GM19043 (cell line): Measurements from ENCODE around the gene ATG16L1.

ENCODE experiments used
- ATAC-seq: cut with Tn5 transposase; IDR thresholded peaks from one replicate; pipeline ENCODE4 v1.9.1; 2021; ENCODE audit warnings: low read depth; ENCODE audit not compliant: unreplicated experiment

Gene ATG16L1

DNA sequence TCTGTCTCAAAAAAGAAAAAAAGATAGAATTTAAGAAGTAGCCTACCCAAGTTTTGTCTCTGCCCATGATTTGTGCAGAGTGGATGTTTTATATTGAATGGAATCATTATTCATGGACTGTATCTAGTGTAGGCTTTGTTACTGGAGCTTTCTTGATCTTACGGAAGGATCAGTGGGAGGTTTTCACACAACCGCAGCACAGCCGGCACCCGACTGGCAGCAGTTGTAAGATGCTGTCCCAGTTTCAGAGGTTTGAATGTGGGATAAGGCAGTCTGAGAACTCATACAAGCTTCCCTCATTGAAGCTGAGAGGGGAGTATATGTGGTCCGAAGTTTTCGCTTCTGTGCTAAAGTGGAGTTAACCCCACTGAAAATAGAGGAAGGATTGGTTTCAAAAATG lies 36.4 kb downstream of the ATG16L1 start:
- ATAC-seq: no peak

DNA sequence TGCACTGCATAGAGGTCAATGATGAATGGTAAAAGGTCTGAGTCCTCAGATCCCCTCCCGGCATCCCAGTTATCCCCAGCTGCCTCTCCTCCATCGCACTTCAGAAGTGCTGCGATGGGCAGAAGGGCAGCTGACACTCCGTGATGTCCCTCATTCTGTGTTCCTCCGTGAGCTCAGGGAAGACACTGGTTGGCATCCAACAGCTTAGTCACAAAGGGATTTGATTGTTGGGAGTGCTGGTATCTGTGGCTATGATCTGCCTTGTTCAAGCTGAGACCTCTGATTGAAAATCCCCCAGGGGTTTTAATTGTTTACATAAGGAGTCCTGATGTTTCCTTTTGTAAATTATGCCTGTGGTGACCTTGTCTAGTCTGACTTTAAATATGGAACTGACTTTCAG lies 37.2 kb downstream of the ATG16L1 start:
- ATAC-seq: no peak

DNA sequence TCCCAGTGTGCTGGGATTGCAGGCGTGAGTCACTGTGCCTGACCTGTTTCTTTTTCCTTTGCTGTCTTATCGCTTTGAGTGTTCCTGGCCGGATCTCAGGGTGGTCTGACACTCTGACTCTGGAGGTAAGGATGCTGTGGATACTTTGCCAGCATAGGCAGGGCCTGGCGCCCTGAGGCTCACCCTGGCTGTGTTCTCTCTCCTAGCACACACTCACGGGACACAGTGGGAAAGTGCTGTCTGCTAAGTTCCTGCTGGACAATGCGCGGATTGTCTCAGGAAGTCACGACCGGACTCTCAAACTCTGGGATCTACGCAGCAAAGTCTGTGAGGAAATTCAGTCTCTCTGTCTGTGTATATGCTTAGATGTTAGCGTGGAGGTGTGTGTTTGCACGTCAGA lies 38.2 kb downstream of the ATG16L1 start:
- ATAC-seq: no peak

DNA sequence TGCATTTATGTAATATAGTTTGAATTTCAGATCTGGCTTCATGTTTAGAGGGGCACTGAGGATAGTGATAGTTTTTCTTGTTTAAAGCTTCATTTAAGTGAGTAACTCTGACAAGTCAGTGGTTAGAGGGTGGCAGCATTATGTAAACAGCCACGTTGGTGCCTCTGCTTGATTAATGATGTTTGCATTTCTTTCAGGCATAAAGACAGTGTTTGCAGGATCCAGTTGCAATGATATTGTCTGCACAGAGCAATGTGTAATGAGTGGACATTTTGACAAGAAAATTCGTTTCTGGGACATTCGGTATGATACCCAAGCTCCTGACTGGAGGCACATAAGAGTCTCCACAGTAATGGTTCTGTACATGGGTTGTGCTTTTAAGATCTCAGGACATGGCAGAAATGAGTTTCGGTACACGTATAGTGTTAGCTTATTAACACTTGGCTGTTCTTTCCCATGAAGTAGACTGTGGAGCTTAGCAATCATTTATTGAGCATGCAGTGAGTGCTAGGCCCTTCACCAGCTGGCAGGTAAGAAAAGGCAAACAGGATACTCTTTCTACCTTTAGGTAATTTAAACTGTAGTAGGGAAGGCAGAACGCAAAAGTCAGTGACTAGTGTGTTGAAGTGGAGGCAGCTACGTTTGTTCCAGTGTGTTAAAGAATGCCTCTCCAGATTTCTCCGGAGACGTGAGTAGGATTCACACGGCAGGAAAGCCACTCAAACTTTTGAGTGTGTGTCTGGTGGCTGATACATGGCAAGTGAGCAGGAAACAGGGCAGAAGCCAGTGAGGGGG lies 38.8 kb downstream of the ATG16L1 start:
- ATAC-seq: no peak

DNA sequence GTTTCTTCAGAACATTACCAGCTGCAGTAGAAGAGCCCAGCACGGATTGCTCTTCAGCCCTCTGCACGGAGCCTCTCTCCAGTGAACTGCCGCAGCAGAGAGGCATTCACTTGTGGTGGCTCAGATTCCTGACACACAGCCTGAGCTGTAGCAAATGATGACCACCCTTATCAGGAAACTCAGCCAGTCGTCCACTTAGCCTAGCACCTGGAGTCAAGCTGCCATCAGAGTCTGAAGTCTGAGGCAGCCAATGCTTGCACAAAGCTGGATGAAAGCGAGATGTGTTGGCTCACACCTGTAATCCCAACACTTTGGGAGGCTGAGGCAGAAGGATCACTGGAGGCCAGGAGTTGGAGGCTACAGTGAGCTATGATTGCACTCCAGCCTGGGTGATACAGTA lies 44.4 kb downstream of the ATG16L1 start:
- no peak for ATAC-seq

DNA sequence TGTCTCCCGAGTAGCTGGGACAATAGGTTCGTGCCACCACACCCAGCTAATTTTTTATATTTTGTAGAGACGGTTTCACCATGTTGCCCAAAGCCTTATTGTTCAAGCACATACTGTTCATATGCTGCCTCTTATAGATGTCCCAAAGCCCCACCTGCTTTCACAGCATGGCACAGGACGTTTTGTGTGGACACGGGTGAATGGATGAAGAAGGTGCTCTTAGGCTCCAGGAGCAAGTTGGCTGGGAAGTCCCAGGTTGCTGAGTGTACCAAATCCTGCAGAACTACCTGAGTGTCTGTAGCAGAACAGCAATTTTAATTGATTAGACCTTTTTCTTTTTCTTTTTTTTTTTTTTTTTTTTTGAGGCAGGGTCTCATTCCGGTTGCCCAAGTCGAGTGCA lies 45.6 kb downstream of the ATG16L1 start:
- no peak for ATAC-seq

DNA sequence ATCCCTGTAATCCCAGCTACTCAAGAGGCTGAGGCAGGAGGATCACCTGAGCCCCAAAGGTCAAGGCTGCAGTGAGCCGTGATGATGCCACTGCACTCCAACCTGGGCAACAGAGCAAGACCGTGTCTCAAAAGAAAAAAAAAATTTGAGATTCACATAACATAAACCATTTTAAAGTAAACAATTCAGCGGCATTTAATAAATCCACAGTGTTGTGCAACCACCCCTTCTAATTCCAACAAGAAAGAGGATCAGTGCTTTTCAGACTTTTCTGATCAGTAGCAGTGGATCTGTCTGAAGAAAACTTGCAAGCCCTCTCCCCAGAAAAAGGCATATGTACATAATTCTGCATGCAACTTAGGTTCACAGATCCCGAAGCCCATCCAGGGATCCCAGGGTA lies 48.9 kb downstream of the ATG16L1 start:
- no peak for ATAC-seq

DNA sequence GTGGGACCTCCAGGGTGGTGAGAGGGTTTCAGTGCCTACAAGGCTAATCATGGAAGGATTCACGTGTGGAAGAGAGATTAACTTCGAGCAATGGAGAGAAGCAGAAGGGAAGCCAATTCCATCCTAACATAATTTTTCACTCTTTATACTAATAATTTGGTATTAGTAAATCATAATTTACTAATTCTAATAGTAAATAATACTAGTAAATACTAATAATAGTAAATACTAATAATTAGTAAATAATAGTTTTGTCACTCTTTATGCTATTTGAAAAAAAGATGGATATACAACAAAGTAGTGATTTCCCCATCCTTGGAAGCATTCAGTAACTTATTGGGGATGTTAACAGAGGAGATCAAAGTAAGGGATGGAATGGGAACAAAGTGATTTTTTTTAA lies 49.8 kb downstream of the ATG16L1 start:
- ATAC-seq: no peak

DNA sequence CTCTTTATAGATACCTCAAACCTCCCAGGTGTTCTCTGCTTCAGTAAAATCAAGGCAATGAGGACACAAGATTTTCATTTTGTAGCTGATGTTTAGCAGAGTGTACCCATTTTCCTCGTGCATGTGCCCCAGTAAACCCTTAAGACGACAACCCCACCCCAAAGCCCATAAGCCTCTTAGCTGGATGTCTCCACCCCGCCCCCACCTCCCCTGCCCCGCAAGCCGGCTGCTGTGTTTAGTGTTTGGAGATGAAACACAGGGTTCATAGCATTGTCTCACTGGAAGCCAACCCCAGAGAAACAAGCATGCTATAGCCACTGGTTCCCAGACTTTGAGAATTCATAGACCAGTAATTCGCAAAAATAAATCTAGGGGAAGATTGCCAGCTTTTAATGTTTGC lies 50.3 kb downstream of the ATG16L1 start:
- ATAC-seq: no peak

DNA sequence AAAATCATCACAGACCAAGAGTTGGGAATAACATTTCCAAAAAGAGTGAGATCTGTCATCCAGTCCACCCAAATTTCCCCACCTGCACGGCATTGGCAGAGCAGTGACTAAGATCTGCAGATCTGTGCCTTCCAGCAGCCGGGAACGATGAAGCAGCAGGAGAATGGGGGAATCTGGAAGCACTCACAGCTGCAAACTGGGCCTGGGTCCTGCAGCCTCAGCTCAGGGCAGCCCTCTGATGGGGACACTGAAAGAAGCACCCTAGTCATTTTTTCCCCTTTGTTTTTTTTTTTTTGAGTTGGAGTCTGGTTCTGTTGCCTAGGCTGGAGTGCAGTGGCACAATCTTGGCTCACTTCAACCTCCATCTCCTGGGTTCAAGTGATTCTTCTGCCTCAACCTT lies 51.8 kb downstream of the ATG16L1 start:
- ATAC-seq: no peak

DNA sequence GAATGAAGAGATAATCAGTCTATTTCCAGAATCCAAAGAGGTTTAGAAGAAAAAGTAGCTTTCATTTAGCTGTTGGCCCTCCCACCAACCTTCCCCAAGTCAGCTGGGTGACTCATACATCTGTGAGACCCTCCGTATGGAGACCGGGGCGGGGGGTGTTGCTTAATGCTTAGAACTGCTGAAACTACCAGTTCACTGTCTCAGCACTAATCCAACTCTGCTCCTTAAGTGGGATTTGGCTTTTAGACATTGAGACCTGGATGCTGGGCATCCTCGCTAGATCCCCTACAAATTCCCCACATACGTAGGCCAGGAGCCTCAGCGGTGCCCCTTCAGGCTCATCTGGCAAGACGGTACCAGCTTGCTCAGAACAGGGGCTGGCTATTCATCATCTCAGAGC lies 56.1 kb downstream of the ATG16L1 start, which contains the start of gene SAG:
Gene SAG, plus strand, starts transcription at position 252 of the 400 bp plus-strand sequence. CDS start 1,374 bp downstream, outside the sequence.
- ATAC-seq: no peak

DNA sequence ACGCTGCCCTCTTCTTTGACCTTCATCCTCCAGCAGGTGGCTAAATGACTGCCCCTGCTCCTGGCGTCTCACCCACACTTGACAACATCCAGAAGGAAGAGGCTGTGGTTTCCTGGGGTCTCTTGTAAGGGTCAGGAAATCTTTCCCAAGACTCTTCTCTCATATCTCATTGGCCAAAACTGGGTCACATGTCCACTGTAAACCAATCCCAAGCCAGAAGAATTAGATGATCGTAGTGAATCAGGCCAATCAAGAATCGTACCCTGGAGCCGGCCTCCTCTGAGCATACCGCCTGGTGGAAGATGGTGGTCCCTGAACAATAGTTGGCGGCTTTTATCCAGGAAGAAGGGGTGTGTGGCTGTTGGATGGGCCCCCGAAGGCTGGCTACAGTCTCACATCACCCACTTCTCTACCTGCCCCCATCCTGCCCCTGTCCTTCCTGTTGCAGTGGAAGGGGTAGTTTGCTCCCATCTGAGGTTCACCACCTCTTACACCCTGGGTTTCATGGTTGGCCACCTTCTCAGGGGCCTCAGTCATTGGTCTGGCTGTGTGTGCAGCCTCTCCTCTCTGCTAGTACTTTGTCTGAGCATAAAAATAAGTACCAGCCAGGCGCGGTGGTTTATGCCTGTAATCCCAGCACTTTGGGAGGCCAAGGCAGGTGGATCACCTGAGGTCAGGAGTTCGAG lies 59.9 kb downstream of the ATG16L1 start:
- no peak for ATAC-seq

DNA sequence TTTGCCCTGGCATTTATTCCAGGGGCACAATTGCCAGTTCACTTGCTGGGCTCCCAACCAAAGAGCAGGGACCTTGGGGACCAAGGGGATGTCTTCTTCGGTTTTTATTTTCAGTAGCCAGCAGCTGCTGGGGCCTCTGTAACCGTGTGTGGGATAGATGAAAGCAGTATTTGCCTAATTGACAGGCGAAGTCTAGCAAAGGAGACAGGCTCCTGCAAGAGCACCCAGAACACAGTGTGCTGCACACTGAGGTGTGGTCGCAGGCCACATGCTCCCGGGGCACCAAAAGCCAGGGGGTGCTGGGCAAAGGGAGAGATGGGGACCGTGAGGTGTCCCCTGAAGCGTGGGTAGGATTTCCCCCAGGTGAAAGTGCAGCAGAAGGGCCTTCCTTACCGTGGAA lies 61.4 kb downstream of the ATG16L1 start:
- ATAC-seq: no peak

DNA sequence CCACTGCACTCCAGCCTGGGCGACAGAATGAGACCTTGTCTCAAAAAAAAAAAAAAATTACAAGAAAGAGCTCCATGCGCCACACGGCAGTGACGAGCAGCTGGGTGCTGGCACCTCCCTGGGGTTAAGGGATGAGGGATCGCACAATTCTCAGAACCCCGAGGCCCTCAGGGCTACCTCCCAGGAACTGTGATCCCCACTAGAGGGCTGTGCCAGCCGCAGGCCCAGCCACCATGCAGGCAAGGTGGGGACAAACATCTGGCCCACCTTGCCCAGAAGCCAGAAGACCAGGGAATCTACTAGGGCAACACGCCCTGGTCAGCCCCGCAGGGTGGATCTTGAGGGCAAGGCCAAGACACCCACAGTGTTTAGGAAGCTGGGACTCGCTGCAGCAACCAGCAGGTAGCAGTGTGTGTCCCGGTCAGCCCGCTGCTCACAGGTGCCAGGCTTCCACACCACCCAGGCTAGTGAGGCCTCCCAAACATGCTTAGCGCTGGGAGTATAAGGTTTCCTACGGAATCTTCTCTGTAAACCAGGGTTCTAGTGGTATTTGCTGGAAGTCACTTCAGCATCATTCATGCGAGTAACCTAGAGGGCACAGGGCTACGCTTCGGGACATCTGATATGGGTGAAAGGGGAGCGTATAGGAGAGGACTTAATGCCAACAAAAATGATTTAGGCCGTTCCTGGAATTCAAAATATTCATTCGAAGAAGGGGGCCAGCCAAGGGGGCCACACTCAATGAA lies 62.9 kb downstream of the ATG16L1 start:
- ATAC-seq: no peak

DNA sequence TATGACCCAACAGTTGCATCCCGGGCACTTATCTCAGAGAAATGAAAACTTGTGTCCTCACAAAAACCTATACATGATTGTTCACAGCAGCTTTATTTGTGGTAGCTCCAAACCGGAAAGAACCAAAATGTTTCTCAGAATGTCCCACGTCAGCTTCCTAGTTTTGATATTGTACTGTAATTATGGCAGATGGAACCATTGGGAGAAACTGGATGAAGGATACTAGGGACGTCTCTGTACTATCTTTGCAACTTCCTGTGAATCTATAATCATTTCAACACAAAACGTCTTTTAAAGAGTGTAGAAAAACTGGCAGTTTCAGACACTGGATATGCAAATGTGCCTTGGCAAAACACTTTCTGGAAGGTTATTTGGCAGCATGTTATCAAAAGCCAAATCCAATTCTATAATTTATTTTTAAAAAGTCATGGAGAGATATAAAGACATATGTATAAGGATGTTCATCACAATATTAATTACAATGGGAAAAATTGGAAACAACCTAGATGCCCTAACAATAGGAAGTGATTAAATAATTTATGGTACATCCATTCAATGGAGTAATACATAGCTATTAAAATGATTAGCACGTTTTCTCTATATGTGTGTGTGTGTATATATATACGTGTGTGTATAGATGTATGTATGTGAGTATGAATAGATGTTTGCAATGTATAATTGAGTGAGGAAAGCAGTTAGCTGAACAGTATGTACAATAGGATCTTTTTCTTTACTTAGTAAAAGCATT lies 65.9 kb downstream of the ATG16L1 start:
- no peak for ATAC-seq

DNA sequence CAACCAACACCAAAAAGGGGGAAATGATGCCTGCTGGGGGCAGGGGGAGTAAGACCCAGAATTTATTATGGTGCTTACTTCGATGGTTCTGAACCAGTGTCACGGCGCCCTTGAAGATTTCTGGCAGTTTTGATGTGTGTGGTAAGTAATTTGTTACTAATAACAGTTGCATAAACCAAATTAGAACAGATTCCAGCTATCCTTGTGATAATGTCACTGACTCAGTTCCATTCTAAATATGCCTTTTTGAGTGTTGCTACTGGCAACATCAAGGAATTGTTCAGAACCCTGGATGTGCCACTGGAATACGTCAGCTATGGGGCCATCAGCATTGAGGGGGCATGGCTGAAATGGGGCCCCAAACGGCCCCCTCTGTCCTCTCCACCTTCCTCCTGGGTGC lies 67.8 kb downstream of the ATG16L1 start:
- ATAC-seq: no peak

DNA sequence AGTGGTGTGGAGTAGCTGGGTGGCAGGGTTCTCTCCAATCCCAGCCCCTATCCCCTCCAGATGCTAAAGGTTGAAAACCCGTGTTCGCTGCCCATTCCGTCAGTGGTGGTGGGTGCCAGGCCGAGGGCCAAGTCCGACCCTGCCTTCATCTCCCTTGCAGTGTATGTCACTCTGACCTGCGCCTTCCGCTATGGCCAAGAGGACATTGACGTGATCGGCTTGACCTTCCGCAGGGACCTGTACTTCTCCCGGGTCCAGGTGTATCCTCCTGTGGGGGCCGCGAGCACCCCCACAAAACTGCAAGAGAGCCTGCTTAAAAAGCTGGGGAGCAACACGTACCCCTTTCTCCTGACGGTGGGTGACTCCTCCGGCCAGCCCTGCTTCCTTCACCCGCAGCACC lies 69.0 kb downstream of the ATG16L1 start:
- ATAC-seq: no peak

DNA sequence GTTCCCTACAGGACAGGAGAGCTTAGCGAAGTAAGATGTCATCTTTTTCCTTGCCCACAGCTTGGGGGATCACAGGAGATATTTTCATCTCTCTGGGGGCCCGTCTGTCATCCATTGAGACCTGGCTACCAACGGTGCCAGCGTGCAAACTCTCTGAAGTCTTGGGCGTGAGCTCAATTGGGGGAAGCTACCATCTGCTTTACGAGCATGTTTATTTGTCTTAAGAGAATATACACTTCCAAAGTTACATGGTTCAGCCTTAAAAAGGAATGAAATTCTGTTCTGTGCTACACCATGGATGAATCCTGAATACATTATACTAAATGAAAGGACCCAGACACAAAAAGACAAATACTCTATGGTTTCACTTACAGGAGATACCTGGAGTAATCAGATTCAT lies 69.7 kb downstream of the ATG16L1 start:
- no peak for ATAC-seq

DNA sequence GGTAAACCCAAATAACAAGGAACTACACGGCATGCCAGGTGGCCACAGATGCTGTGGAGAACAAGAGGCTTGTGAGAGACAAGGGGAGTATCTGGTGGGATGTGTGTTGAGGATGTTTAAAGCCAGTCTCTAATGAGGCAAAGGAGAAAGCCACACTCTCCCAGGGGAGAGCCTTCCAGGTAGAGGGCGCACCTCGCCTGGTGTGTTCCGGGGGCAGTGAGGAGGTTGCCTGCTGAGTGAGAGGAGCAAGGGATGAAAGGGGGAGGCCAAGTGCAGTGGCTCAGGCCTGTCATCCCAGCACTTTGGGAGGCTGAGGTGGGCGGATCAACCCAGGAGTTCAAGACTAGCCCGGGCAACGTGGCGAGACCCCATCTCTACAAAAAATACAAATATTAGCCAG lies 72.4 kb downstream of the ATG16L1 start:
- no peak for ATAC-seq

DNA sequence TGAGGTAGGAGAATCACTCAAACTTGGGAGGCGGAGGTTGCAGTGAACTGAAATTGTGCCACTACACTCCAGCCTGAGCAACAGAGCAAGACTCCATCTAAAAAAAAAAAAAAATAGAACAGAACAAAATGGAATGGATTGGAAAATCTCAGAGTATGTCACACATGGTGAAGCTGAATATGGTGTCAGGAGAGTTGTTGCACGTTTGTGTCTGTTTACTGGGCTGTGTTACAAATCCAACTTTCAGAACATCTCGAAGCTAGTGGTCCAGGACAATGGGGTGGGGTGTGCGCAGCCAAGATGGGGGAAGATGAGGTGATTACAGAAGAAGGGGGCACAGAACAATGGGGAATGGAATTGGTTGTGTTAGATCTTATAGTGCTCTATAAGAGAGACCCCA lies 73.8 kb downstream of the ATG16L1 start:
- ATAC-seq: no peak

DNA sequence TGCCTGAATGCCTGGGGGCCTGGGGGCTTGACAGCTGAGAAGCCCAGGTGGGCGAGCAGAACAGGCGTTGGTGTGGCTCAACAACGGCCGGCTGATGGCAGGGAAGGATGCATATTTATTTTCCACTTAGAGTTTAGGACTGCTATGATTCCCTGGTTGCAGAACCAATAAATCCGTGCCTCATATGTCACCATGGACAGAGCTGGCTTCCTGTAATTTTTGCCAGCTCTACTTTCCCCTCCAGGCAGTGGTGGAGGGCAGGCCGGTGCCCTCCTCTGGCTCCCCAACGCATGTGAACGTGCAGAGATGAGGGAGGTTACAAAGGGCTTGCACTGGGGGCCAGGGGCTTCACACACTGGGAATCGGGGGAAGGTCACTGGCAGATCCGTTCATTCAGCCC lies 74.3 kb downstream of the ATG16L1 start:
- ATAC-seq: no peak
